ENCODE results near the gene CFLAR. TPM values are rescaled to one million over a fixed set of nuclear protein-coding genes. Genes with fewer than 3 reads are reported as not detected.
"Not testable (repeated sequence)": the region's sequence is repeated elsewhere in the genome, so short reads cannot be mapped to it uniquely, and the experiment has no call there.

Gene CFLAR
- total RNA-seq, 2 donors from 2014 or later = 221 to 223 TPM

DNA sequence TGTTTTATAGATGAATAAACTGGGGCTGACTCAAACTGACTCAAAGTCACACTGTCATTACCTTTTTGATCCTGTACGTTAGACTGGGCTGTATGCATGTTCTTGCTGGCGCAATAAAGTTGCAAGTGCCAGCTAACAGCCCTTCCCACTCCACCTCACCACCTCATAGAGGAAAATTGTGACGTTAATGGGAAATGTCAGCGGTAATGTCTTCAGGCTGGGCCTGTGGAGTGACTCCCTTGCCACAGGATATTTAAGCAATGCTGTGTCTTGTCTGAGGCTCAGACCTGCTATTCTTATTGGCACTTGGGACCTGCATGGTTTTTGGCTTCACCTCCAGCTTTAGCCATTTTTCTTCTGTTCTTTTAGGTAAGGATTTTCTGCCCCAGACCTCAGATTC, 41.7 kb downstream of the CFLAR start:
- H3K4me3 Mint-ChIP-seq = peak overlapping the region; percentile 63
- peaks cover 20% of the 10 kb centered on the region for H3K4me1 Mint-ChIP-seq
- H3K9me3 ChIP-seq (ENCODE audit: control insufficient read depth, low read length, poor library complexity, severe bottlenecking) = no peaks in the 10 kb centered on the region
- ATAC-seq (no peak), DNase-seq (no peak)
- peaks cover 9% of the 10 kb centered on the region for H3K36me3 Mint-ChIP-seq (ENCODE audit: low read depth)
- no peaks in the 10 kb centered on the region for H3K27me3 Mint-ChIP-seq
- H3K27ac Mint-ChIP-seq = peak overlapping the region; percentile 88

DNA sequence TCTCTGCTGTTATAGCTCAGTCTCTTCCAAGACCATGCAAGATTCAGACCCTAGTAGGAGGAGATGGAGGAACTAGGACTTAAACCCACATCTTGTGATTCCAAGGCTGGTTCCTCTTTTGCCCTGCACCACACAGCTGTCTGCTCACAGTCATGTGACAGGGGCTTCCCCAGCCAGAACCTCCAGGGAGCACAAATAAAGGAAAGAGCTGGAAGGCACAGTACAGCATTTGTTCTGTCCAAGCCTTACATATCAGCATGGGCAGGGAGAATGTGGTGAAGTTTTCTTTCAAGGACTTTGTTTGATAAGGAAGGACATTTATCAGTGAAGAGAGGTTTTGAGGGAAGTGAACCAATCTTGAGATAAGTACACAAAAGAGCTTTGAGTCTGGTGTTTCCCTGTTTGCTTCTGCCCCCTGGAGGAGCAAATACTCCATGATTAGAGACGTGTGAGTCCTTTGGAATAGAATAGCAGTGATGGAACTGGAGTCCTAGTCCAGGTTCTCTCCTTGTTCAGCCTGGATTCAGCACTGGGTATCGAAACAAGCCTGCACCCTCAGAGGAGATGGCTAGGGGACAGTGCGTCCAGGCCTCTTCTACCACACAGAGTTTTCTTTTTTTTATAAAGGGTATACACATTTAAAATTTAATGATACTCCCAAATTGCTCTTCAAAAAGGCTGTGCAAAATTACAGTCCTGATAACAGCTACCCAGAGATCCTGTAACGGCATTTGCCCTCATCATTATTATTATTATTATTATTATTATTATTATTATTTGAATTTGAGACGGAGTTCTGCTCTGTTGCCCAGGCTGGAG, 42.4 kb downstream of the CFLAR start:
- no peaks in the 10 kb centered on the region for H3K9me3 ChIP-seq (ENCODE audit: control insufficient read depth, low read length, poor library complexity, severe bottlenecking)
- Mint-ChIP-seq H3K27me3 (no peaks in the 10 kb centered on the region), H3K27ac (peak overlapping the region; percentile 88), H3K36me3 (ENCODE audit: low read depth) (peaks cover 11% of the 10 kb centered on the region), H3K4me1 (peaks cover 20% of the 10 kb centered on the region), H3K4me3 (peak overlapping the region; percentile 63)
- ATAC-seq (peak; percentile 93), DNase-seq (peak in 2 of 3 donors; percentile 26 to 40)

DNA sequence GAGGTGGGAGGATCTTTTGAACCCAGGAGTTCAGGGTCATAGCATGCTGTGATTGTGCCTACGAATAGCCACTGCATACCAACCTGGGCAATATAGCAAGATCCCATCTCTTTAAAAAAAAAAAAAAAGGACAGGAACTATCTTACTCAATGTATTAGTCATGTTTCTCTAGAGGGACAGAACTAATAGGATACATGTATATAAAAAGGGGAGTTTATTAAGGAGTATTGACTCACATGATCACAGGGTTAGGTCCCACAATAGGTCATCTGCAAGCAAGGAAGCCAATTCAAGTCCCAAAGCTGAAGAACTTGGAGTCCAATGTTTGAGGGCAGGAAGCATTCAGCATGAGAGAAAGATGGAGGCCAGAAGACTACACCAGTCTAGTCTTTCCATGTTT, 48.2 kb downstream of the CFLAR start:
- Mint-ChIP-seq H3K27me3 (no peaks in the 10 kb centered on the region), H3K27ac (no peak overlapping the region)

DNA sequence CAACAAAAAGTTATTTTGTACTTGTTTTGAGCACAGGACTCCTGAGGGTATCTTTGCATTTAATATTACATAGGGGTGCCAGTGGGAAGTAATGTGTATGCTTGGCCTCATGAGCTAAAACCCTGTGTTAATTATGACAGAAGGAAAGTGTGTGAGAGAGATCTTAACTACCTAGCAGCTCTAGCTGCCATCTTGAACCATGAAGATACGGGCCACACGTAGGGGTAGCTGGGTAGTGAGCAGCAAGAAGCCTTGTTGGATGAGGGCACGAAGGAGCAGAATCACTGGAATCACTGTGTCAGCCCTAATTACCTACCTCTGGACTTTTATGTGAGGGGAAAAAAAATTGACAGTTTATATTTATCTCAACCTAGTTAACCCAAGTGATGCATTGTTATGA, 51.6 kb downstream of the CFLAR start:
- Mint-ChIP-seq H3K27ac (no peak overlapping the region), H3K27me3 (no peaks in the 10 kb centered on the region), H3K36me3 (ENCODE audit: low read depth) (peaks cover 3% of the 10 kb centered on the region), H3K4me1 (peaks cover 5% of the 10 kb centered on the region), H3K4me3 (no peak overlapping the region)
- peaks cover 6% of the 10 kb centered on the region for H3K9me3 ChIP-seq (ENCODE audit: control insufficient read depth, low read length, poor library complexity, severe bottlenecking)
- DNase-seq (no peak), ATAC-seq (no peak)

More for the DNA sequence above, 48.2 kb downstream of the CFLAR start:
- ATAC-seq (no peak), DNase-seq (no peak)
- H3K36me3 Mint-ChIP-seq (ENCODE audit: low read depth) = peaks cover 9% of the 10 kb centered on the region
- H3K4me1 Mint-ChIP-seq = peaks cover 9% of the 10 kb centered on the region
- H3K9me3 ChIP-seq (ENCODE audit: control insufficient read depth, low read length, poor library complexity, severe bottlenecking) = peaks cover 6% of the 10 kb centered on the region
- no peak overlapping the region for H3K4me3 Mint-ChIP-seq

DNA sequence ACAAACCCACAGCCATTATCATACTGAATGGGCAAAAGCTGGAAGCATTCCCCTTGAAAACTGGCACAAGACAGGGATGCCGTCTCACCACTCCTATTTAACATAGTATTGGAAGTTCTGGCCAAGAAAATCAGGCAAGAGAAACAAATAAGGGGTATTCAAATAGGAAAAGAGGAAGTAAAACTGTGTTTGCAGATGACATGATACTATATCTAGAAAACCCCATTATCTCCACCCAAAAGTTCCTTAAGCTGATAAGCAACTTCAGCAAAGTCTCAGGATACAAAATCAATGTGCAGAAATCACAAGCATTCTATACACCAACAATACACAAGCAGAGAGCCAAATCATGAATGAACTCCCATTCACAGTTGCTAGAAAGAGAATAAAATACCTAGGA, 52.5 kb downstream of the CFLAR start:
- not testable (repeated sequence) for H3K27ac Mint-ChIP-seq; H3K4me3 Mint-ChIP-seq; H3K9me3 ChIP-seq (ENCODE audit: control insufficient read depth, low read length, poor library complexity, severe bottlenecking); H3K4me1 Mint-ChIP-seq; H3K36me3 Mint-ChIP-seq (ENCODE audit: low read depth); ATAC-seq; DNase-seq; H3K27me3 Mint-ChIP-seq

DNA sequence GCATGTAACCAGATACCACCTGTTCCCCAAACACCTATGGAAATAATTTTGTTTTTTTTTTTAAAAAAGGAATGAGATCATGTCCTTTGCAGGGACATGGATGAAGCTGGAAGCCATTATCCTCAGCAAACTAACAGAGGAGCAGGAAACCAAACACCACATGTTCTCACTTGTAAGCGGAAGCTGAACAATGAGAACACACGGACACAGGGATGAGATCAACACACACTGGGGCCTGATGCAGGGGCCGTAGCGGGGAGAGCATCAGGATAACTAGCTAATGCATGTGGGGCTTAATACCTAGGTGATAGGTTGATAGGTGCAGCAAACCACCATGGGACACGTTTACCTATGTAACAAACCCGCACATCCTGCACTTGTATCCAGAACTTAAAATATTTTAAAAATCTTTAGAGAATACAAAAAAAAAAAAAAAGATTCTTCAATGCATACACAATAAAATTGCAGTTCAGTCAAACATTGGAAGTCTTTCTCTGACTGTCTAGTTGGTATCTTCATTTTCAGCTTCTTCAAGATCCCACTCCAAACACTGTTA, 55.4 kb downstream of the CFLAR start:
- H3K4me3 Mint-ChIP-seq = no peak overlapping the region
- H3K27me3 Mint-ChIP-seq = no peaks in the 10 kb centered on the region
- peaks cover 6% of the 10 kb centered on the region for H3K9me3 ChIP-seq (ENCODE audit: control insufficient read depth, low read length, poor library complexity, severe bottlenecking)
- DNase-seq (no peak), ATAC-seq (no peak)
- no peaks in the 10 kb centered on the region for H3K36me3 Mint-ChIP-seq (ENCODE audit: low read depth)
- no peak overlapping the region for H3K27ac Mint-ChIP-seq
- peaks cover 7% of the 10 kb centered on the region for H3K4me1 Mint-ChIP-seq

DNA sequence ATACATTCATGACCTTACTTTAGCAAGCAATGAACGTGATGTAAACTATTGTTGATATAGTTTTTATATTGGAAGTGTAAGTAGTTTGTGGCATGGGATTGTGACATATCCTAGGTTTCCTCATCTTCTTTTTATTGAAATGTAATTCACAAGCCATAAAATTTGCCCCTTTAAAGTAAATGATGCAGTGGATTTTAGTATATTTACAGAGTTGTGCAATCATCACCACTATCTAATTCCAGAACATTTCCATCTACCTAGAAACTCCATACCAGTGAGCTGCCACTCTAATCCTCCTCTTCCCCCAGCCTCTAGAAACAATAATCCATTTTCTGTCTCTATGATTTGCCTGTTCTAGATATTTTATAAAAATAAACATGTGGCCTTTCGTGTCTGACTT, 56.3 kb downstream of the CFLAR start:
- no peak for ATAC-seq
- Mint-ChIP-seq H3K36me3 (ENCODE audit: low read depth) (no peaks in the 10 kb centered on the region), H3K27me3 (no peaks in the 10 kb centered on the region), H3K27ac (no peak overlapping the region), H3K4me1 (peaks cover 8% of the 10 kb centered on the region), H3K4me3 (no peak overlapping the region)
- no peak for DNase-seq
- peaks cover under 1% of the 10 kb centered on the region for H3K9me3 ChIP-seq (ENCODE audit: control insufficient read depth, low read length, poor library complexity, severe bottlenecking)

DNA sequence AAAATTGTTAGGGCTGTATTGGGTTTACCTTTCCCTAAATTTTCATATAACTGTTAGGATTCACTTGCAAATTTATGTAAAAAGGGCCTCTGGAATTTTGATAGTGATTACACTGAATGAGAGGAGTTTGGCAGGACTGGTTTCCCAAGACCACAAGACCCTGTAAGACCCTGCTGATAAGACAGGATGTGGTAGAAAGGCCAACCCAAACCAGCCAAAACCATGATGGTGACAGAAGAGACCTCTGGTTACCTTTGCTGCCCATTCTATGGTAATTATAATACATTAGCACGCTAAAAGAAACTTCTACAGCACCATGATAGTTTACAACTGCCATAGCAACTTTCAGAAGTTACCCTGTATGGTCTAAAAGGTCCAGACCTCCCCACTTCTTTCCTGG, 58.7 kb downstream of the CFLAR start:
- Mint-ChIP-seq H3K36me3 (ENCODE audit: low read depth) (no peaks in the 10 kb centered on the region), H3K27ac (peak overlapping the region; percentile 70), H3K4me3 (no peak overlapping the region), H3K27me3 (no peaks in the 10 kb centered on the region), H3K4me1 (peaks cover 8% of the 10 kb centered on the region)
- ATAC-seq = no peak
- no peaks in the 10 kb centered on the region for H3K9me3 ChIP-seq (ENCODE audit: control insufficient read depth, low read length, poor library complexity, severe bottlenecking)
- DNase-seq = no peak

DNA sequence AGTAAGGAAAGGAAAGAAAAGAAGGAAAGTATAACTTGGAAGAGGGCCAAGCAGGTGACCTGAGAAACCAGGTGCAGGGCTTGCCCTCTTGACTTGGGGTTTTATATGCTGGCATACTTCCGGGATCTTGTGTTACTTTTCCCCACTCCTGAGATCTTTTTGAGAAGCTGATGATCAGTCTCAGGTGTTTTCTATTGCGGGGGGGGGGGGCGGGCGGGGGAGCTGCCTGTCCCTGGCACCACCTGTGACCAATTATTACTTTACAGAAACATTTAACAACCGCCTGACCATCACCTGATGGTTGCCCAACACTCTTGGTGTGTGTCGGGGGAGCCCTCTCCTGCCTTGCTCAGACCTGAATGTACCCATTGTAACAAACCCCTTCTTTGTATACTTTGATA, 60.1 kb downstream of the CFLAR start:
- Mint-ChIP-seq H3K27me3 (no peaks in the 10 kb centered on the region), H3K27ac (no peak overlapping the region), H3K4me1 (peaks cover 14% of the 10 kb centered on the region), H3K36me3 (ENCODE audit: low read depth) (no peaks in the 10 kb centered on the region), H3K4me3 (no peak overlapping the region)
- no peak for DNase-seq
- no peak for ATAC-seq
- no peaks in the 10 kb centered on the region for H3K9me3 ChIP-seq (ENCODE audit: control insufficient read depth, low read length, poor library complexity, severe bottlenecking)

DNA sequence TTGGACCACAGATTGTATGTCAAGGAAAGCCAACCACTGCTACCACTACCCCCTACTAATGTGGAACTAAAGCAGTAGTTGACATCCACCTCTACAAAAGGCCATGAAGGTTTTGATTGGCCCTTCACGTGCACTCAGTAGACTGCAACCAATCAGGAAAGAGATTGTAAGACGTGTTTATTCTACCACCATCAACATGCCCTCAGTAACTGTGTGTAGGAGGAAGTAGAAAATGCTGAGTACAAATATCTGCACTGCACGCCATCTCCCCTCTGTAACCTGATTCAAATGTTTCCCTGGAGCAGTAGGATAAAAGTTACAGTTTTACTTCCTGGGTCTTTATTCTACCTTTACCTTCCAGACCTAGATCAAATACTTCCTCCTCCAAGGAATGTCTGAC, 64.0 kb downstream of the CFLAR start:
- Mint-ChIP-seq H3K36me3 (ENCODE audit: low read depth) (no peaks in the 10 kb centered on the region), H3K4me1 (peaks cover 27% of the 10 kb centered on the region), H3K4me3 (no peak overlapping the region), H3K27me3 (no peaks in the 10 kb centered on the region), H3K27ac (peak overlapping the region; percentile 80)
- no peak for DNase-seq
- H3K9me3 ChIP-seq (ENCODE audit: control insufficient read depth, low read length, poor library complexity, severe bottlenecking) = no peaks in the 10 kb centered on the region
- peak; percentile 32 for ATAC-seq

DNA sequence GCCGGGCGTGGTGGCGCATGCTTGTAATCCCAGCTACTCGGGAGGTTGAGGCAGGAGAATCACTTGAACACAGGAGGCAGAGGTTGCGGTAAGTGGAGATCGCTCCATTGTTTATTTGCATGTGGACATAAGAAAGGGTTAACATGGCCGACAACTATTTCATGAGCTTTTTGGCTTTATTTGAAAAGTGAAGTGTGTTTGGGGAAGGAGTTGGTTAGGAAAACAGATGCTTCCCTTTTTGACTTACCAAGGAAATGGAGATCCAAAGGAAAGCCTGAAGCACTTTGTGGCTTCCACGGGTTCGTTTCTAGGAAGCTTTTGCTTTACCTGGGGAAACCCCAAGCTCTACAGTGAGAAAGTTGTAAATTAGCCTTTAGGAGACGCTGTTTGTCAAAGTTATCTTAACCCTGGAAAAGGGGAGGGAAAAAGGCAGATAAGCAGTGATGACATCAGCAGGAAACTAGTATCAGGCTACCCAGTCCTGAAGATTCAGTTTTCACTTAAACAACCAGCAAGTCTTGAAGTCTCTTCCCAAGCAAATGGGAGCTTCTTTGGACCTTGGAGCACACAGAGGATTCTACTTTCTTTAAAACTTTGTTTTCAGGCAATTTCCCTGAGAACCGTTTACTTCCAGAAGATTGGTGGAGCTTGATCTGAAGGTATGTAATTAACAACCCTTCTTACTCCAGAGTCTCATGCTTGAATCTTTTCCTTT, 66.8 kb downstream of the CFLAR start, which contains the start of gene CASP10:
Gene CASP10 (plus strand): TSS at position 492 of the 715 bp plus-strand sequence. CDS start 2,637 bp downstream, outside the sequence.
- Mint-ChIP-seq H3K4me3 (peak within 1 kb of the TSS; percentile 95), H3K4me1 (peaks cover 37% of the 10 kb centered on the region), H3K36me3 (ENCODE audit: low read depth) (no peaks in the 10 kb centered on the region), H3K27ac (peak within 1 kb of the TSS; percentile 95), H3K27me3 (no peaks in the 10 kb centered on the region)
- DNase-seq = no peak
- ATAC-seq = peak; percentile 91
- no peaks in the 10 kb centered on the region for H3K9me3 ChIP-seq (ENCODE audit: control insufficient read depth, low read length, poor library complexity, severe bottlenecking)

DNA sequence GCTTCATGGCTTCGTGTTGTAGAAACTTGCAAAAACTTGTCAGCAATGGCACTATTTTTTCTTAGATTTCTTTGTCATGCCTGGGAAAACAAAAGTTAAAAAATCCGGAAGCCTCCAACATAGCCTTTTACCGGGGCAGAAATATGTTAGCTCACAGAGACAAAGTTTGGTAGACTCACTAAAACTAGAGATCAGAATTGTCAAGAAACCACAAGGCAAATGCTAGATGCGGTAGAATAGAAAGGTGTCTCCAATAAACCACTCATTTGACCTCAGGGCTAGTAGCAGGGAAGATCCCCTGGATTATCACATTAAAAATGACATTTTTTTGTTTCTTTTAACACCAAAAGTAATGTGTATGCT, 67.4 kb downstream of the CFLAR start:
- peak overlapping the region; percentile 95 for H3K4me3 Mint-ChIP-seq
- peaks cover 40% of the 10 kb centered on the region for H3K4me1 Mint-ChIP-seq
- H3K9me3 ChIP-seq (ENCODE audit: control insufficient read depth, low read length, poor library complexity, severe bottlenecking) = peaks cover under 1% of the 10 kb centered on the region
- H3K36me3 Mint-ChIP-seq (ENCODE audit: low read depth) = no peaks in the 10 kb centered on the region
- DNase-seq (no peak), ATAC-seq (peak; percentile 47)
- no peaks in the 10 kb centered on the region for H3K27me3 Mint-ChIP-seq
- H3K27ac Mint-ChIP-seq = peak overlapping the region; percentile 95

DNA sequence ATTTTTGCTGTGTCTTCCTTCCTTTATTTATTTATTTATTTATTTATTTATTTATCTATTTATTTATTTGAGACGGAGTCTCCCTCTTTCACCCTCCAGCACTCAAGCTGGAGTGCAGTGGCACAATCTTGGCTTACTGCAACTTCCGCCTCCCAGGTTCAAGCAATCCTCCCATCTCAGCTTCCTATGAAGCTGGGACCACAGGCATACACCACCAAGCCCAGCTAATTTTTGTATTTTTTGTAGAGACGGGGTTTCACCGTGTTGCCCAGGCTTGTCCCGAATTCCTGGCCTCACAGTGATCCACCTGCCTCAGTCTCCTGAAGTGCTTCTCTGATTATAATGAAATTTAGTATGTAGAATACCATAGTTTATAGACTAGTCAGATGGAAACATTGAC, 67.9 kb downstream of the CFLAR start:
- peak overlapping the region; percentile 95 for H3K27ac Mint-ChIP-seq
- peaks cover 42% of the 10 kb centered on the region for H3K4me1 Mint-ChIP-seq
- not testable (repeated sequence) for H3K27me3 Mint-ChIP-seq; H3K36me3 Mint-ChIP-seq (ENCODE audit: low read depth); H3K9me3 ChIP-seq (ENCODE audit: control insufficient read depth, low read length, poor library complexity, severe bottlenecking); DNase-seq; ATAC-seq
- peak overlapping the region; percentile 95 for H3K4me3 Mint-ChIP-seq

All from T-helper 17 cell (primary cell).